CD4-positive, alpha-beta T cell treated with Interleukin-6 at 100 ng/mL for 8 hours (primary cell): ENCODE data around the gene UGGT1.
"Not testable (repeated sequence)": the region's sequence is repeated elsewhere in the genome, so short reads cannot be mapped to it uniquely, and the experiment has no call there.

Experiments
- DNase-seq: peaks from one replicate; pipeline ENCODE4 v3.0.0-alpha.2; 2020; ENCODE audit warnings: mixed read lengths, low spot score

The UGGT1 gene

DNA sequence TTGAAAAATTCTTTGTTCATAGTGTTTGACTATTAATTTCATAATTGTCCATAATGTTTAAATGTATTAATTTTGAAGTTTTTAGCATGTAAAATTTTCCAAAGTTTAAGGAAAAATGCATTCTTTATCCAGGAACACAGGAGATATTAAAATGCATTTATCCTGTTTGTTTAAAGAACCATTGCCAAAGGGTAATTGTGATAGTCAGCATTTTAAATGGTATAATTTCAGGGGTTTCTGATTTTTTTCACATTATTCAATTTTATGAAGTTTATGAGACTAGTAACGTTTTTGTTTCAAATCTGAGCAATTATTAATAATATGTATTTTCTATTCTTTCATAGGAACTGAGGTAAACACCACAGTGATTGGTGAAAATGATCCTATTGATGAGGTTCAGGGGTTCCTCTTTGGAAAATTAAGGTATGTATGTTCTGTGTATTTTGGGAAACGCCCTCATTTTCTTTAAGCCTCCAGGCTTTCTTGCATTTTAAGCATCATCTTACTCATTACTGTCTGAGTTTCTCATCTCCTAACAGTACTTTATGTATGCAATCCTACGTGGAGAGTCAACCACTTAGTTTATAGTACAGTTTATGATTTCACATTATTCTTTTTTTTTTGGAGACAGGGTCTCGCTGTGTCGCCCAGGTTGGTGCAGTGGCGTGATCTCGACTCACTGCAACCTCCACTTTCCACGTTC is 25.1 kb downstream of the UGGT1 start:
- DNase-seq = no peak

DNA sequence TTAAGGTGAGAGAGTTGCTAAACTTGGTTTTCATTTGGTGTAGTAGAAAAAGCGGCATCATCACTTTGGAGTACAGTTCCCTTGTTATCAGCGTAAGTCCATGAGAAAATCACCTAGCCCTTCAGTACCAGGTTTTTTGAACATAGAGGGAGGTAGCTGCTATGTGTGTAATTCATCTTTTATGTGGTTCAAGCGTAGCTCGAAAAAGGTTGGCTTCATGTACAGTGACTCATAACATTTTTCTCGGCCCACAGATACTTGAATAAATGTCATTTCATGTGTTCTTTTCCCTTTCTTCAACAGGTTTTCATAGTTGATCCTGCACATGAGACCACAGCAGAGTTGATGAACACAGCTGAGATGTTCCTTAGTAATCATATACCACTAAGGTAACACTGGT is 43.6 kb downstream of the UGGT1 start:
- no peak for DNase-seq

DNA sequence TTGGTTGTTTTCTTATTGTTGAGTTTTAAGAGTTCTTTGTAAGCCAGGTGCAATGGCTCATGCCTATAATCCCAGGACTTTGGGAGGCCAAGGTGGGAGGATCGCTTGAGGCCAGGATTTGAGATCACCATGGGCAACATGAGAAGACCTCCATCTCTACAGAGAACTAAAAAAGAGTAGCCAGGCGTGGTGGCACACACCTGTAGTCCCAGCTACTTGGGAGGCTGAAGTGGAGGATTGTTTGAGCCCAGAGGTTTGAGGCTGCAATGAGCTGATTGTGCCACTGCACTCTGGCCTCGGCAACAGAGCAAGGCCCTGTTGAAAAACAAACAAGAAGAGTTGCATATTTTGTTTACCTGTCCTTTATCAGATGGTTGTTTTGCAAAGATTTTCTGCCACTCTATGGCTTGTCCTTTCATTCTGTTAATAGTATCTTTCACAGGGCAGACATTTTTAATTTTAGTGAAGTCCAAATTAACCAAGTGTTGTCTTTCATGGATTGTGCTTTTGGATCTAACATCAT is 46.2 kb downstream of the UGGT1 start:
- no peak for DNase-seq

DNA sequence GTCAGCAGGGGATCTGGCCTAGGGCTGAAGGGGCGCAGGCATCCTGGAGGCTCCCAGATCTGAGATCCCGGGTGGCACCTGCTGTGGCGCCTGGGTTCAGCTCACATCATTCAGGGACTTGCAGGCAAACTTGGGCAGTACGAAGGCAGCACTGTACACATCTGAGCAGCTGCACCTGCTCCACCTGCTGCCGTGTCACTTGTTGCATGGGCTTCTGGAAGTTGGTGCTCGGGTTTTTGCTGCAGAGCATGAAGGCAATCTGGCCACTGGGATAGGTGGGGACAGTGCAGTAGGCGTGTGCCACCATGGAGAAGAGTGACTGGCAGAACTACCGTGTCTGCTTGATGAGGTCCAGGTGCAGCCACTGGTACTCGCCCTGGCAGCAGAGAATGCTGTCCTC is 48.6 kb downstream of the UGGT1 start:
- no peak for DNase-seq

- no peak for DNase-seq
These were observed 54.7 kb downstream of the UGGT1 start for GRCh38 chr2:128145651-128146050.

GRCh38 chr2:128153786-128154185 is 62.8 kb downstream of the UGGT1 start:
- DNase-seq = no peak

DNA sequence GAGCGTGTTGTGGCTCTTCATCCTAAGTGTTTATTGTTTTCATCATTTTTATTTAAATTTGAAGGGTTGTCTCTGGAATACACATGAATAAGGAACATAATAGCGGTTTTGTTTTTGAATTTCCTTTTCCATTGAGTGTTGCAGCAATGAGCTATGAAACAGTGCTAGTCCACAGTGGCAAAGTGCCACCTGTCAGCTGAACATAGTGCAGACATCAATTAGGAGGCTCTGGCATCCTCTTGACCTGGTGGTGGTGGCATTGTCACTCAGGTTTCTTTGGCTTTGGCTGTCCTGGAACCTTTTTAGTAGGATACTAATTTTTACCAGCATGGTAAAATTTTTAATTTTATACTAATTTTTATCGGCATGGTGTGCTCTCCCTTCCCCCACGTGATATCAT is 63.2 kb downstream of the UGGT1 start:
- no peak for DNase-seq

DNA sequence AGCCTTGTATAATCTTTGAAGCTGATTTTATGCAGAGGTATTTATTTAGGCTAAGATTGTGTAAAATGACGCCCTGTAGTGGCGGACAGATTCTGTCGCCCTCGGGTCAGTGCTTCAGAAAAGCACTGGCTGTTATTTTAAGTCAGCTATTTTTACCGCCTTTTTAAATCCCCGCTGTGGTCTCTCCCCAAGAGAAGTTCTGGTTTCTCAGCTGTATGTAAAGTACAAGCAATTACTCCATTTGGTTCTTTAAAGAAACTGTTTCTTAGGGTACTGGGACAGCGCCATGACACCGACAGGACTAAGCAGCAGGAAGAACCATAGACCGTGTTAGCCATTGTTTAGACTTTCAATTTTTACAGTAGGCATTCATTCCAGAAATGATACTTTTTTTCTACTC is 65.0 kb downstream of the UGGT1 start:
- no peak for DNase-seq

GRCh38 chr2:128156812-128157211 is 65.8 kb downstream of the UGGT1 start:
- no peak for DNase-seq

GRCh38 chr2:128157644-128158043 is 66.6 kb downstream of the UGGT1 start:
- no peak for DNase-seq

DNA sequence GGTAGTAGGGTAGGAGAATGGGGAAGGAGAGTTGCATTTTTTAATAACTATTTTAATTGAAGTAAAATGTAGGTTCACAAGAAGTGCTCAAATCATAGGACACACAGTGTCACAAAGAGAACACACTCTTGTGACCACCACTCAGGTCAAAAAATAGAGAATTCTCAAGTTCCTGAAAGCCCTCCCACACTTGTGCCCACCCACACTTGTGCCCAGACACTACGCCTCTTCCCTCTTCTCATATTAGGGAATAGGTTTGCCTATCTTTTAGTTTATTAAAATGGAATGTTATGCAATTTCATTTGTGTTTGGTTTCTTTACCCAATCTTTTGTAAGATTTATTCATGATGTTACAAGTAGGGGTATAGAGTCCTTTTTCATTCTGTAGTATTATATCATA is 67.2 kb downstream of the UGGT1 start:
- DNase-seq = no peak

- DNase-seq = no peak
These were observed 68.4 kb downstream of the UGGT1 start for GRCh38 chr2:128159437-128159836.

DNA sequence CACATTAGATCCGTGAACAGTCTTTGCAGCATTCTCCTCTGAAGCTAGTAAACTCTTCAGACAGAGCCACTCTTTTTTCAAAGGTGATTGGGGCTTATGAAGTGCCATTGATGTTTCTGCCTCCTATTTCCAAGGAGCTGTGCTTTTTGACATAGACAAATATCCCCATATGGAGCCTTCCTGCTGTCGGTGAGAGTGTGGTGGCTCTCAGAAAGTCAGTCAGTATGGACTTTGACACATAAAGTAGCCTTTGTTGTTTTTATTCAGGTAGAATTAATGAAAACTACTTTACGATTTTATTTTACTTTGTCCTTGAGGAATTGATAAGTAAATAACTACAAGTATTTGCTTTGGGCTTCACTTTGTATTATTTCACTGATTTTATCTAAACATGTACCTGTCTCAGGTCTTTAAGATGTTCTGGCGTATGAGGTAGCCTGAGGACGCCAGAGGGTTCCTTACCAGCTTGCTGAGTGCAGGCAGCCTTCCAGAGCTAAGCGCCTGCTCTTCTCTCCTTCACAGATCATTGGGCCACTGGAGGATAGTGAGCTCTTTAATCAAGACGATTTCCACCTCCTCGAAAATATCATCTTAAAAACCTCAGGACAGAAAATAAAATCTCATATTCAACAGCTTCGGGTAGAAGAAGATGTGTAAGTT is 69.7 kb downstream of the UGGT1 start:
- DNase-seq = no peak

DNA sequence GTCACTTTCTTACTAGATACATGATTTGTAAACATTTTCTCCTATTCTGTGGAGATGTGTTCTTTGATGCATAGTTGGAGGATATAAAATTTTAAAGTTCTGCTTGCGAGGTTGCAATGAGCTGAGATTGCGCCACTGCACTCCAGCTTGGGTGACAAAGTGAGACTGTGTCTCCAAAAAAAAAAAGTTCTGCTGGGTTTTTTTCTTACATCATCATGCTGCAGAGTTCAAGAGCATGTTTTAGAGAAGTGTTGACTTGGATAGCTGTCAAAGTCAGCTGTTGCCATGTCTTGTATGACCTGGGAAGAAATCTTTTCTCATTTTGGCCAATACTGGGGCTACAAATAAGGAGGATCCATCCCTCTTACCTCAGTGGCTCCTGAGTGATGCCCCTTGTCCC is 71.3 kb downstream of the UGGT1 start:
- DNase-seq = no peak

DNA sequence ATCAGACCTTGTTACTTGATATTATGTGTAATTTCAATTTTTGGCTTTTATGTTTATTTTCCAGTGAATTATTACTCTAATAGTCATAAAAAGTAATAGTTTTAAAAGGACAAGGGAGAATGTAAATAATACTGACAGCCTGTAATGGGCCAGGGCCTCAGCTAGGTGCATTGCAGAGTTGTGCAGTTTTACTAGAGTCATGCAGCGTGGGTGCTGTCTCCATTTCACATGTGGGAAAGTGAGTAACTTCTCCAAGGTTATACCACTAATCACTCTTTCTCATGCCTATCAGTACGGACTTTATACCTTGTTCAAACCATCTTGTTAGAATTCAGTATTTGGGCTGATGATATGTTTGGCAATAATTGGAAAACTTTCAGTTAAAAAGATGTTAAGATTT is 73.3 kb downstream of the UGGT1 start:
- DNase-seq = no peak

- DNase-seq = no peak
These were observed 75.8 kb downstream of the UGGT1 start for GRCh38 chr2:128166746-128167353.

- no peak for DNase-seq
These were observed 78.1 kb downstream of the UGGT1 start for GRCh38 chr2:128169094-128169493.

GRCh38 chr2:128169497-128169896 is 78.5 kb downstream of the UGGT1 start:
- no peak for DNase-seq

DNA sequence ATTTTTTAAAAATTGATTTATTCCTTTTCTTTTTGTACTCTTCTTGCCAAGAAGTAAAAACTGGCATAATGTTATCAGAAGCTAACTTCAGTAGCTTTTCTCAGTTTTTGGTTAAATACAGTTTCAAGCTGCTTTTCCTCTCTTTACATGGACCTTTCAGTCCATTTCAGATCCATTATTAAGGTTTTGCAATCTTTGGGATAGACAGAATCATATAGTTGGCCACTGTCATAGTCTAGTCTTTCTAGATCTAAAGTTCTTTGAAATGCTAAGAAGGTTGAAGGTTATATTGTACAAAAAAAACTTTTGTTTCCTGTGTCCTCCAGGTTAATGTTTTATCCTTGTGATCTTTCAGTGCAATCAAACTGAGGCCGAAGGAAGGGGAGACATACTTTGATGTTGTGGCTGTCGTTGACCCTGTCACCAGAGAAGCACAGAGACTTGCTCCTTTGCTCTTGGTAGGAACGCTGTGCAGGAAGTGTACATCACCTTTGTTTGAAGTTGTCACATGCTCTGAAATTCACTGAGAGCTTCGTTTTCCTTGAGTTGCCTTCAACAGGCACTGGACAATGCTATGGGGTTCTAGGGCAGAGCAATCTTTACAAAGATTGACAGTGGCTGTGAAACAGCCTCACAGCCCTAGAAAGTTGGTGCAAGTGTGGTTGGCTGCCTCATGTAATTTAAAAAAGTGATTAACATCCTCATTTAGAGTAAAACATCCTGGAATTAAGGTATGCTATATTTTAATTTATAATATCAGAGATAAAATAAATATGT is 79.1 kb downstream of the UGGT1 start:
- no peak for DNase-seq

GRCh38 chr2:128170776-128171175 is 79.8 kb downstream of the UGGT1 start:
- no peak for DNase-seq

DNA sequence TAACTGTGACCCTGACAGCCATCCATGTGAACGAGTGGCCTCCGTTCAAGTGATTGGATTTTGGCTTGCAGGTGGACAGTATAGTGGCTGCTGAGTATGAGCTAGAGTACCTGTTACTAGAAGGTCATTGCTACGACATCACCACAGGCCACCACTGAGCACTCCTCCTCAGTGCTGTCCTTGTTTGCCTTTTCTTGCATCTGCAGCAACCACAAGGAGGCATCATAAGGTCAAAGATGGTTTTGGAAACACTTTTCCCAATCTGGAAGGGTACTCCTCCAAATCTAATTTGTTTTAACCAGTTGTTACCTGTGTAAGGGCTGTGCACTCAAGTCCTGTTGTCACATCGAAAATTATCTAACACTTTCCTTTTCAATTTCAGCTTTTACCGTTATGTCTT is 81.2 kb downstream of the UGGT1 start:
- DNase-seq = no peak

DNA sequence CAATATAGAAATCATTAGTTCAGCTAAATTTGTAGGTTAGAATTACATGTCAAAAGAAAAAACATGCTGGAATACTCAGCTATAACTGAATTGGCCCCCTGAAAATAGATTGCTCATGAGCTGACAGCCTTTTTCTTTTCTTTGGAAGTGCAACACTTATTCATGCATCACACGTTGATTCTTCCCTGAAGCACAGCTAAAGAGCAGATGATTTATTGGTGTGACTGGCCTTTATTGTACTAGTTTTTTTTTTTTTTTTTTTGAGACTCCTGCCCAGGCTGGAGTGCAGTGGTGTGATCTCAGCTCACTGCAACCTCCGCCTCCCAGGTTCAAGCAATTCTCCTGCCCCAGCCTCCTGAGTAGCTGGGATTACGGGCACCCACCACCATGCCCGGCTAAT is 83.1 kb downstream of the UGGT1 start:
- not testable (repeated sequence) for DNase-seq

DNA sequence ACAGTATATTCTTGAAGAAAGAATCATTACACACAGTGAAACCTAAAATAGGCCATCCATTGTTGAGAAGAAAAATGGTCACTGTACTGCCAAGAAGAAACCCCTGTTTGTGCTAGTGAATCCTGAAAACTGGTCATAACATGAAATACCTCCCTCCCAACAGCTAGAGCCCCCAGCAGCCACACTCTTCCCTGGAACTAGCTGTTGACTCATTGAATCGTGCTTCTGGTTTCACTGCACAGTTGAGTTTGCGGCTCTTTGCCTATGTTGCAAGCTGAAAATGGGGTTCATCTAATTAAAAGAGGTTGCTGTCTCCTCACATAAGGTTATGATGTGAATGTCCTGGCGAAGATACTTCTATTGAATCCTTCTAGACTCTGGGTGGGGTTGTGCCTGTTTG is 86.3 kb downstream of the UGGT1 start:
- no peak for DNase-seq
